Measurements from ENCODE around the gene PRR3.
"Not testable (repeated sequence)": the region's sequence is repeated elsewhere in the genome, so short reads cannot be mapped to it uniquely, and the experiment has no call there.

DNA sequence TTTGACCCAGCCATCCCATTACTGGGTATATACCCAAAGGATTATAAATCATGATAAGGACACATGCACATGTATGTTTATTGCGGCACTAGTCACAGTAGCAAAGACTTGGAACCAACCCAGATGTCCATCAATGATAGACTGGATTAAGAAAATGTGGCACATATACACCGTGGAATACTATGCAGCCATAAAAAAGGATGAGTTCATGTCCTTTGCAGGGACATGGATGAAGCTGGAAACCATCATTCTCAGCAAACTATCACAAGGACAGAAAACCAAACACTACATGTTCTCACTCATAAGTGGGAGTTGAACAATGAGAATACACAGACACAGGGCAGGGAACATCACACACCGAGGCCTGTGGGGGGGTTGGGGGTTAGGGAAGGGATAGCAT, 30.7 kb upstream of the PRR3 start:
- TF ChIP-seq, protein P1, sequence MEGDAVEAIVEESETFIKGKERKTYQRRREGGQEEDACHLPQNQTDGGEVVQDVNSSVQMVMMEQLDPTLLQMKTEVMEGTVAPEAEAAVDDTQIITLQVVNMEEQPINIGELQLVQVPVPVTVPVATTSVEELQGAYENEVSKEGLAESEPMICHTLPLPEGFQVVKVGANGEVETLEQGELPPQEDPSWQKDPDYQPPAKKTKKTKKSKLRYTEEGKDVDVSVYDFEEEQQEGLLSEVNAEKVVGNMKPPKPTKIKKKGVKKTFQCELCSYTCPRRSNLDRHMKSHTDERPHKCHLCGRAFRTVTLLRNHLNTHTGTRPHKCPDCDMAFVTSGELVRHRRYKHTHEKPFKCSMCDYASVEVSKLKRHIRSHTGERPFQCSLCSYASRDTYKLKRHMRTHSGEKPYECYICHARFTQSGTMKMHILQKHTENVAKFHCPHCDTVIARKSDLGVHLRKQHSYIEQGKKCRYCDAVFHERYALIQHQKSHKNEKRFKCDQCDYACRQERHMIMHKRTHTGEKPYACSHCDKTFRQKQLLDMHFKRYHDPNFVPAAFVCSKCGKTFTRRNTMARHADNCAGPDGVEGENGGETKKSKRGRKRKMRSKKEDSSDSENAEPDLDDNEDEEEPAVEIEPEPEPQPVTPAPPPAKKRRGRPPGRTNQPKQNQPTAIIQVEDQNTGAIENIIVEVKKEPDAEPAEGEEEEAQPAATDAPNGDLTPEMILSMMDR (IDR thresholded peaks at IDR 0.05 in 4 of 5, conservative IDR thresholded peaks at IDR 0.05 in 1 of 5), result not testable (repeated sequence)
- TF ChIP-seq POLR2A (IDR thresholded peaks at IDR 0.05), result not testable (repeated sequence)

Data from gastrocnemius medialis (tissue), 4 donors.